ENCODE measurements around the gene DNASE2B. TPM values are rescaled to one million over a fixed set of nuclear protein-coding genes. Genes with fewer than 3 reads are reported as not detected.

Gene DNASE2B
- polyA plus RNA-seq, 1 donor (not counting 4 experiments of a cell fraction or from before 2014, with no cell fraction given) = not detected

- Histone ChIP-seq H3K4me3 (ENCODE audit: control insufficient read depth in 2 of 3, extremely low read depth in 1 of 3, insufficient read depth in 2 of 3, low read depth in 1 of 3, low read length in 3 of 3) (no peak overlapping the region), H3K4me2 (ENCODE audit: control insufficient read depth, extremely low read depth, insufficient read depth, low read depth, low read length) (no peak overlapping the region), H3K4me1 (ENCODE audit: control insufficient read depth, extremely low read depth, insufficient read depth, low read length) (no peaks in the 10 kb centered on the region), H2AFZ (ENCODE audit: control insufficient read depth, low read length) (no peak overlapping the region), H3K27me3 (ENCODE audit: control insufficient read depth, extremely low read depth, insufficient read depth, low read length) (no peaks in the 10 kb centered on the region), H4K20me1 (ENCODE audit: control insufficient read depth, extremely low read depth, insufficient read depth, low read length) (no peaks in the 10 kb centered on the region), H3K27ac (ENCODE audit: control insufficient read depth, insufficient read depth, low read length) (no peak overlapping the region), H3K79me2 (ENCODE audit: control insufficient read depth, insufficient read depth, low read length) (no peaks in the 10 kb centered on the region), H3K9me3 (ENCODE audit: control insufficient read depth, low read depth, low read length) (no peaks in the 10 kb centered on the region), H3K9ac (ENCODE audit: control insufficient read depth, extremely low read depth, insufficient read depth, low read length) (no peak overlapping the region), H3K36me3 (ENCODE audit: control insufficient read depth in 2 of 2, extremely low read depth in 1 of 2, insufficient read depth in 2 of 2, low read length in 2 of 2) (no peaks in the 10 kb centered on the region), H3K9me1 (ENCODE audit: control insufficient read depth, extremely low read depth, insufficient read depth, low read length) (no peaks in the 10 kb centered on the region)
- FAIRE-seq (no peak), DNase-seq (ENCODE audit: low read depth, low spot score) (no peak)
- TF ChIP-seq EZH2 (IDR thresholded peaks at IDR 0.05; ENCODE audit: low read length) = no peak
- dilution Hi-C loops (cut with MboI; ENCODE audit: extremely low pct_ligation_motif_present, low sequenced_read_pairs) = no loop called here
Measured at GRCh38 chr1:84350104-84350503, 48.2 kb upstream of the DNASE2B start.

GRCh38 chr1:84350550-84350949, 47.7 kb upstream of the DNASE2B start:
- no peaks in the 10 kb centered on the region for H3K27me3 ChIP-seq (ENCODE audit: control insufficient read depth, extremely low read depth, insufficient read depth, low read length)
- H3K9me3 ChIP-seq (ENCODE audit: control insufficient read depth, low read depth, low read length) = no peaks in the 10 kb centered on the region
- no peak for TF ChIP-seq EZH2 (IDR thresholded peaks at IDR 0.05; ENCODE audit: low read length)
- TF ChIP-seq, protein P1, sequence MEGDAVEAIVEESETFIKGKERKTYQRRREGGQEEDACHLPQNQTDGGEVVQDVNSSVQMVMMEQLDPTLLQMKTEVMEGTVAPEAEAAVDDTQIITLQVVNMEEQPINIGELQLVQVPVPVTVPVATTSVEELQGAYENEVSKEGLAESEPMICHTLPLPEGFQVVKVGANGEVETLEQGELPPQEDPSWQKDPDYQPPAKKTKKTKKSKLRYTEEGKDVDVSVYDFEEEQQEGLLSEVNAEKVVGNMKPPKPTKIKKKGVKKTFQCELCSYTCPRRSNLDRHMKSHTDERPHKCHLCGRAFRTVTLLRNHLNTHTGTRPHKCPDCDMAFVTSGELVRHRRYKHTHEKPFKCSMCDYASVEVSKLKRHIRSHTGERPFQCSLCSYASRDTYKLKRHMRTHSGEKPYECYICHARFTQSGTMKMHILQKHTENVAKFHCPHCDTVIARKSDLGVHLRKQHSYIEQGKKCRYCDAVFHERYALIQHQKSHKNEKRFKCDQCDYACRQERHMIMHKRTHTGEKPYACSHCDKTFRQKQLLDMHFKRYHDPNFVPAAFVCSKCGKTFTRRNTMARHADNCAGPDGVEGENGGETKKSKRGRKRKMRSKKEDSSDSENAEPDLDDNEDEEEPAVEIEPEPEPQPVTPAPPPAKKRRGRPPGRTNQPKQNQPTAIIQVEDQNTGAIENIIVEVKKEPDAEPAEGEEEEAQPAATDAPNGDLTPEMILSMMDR (optimal IDR thresholded peaks at IDR 0.05 in 1 of 3, IDR thresholded peaks at IDR 0.05 in 1 of 3, conservative IDR thresholded peaks at IDR 0.05 in 1 of 3; ENCODE audit: extremely low read depth in 1 of 3, insufficient read depth in 2 of 3, low read length in 3 of 3) = no peak
- no peaks in the 10 kb centered on the region for H4K20me1 ChIP-seq (ENCODE audit: control insufficient read depth, extremely low read depth, insufficient read depth, low read length)
- H3K4me1 ChIP-seq (ENCODE audit: control insufficient read depth, extremely low read depth, insufficient read depth, low read length) = no peaks in the 10 kb centered on the region
- H2AFZ ChIP-seq (ENCODE audit: control insufficient read depth, low read length) = no peak overlapping the region
- no peak overlapping the region for H3K4me3 ChIP-seq (ENCODE audit: control insufficient read depth in 2 of 3, extremely low read depth in 1 of 3, insufficient read depth in 2 of 3, low read depth in 1 of 3, low read length in 3 of 3)
- H3K36me3 ChIP-seq (ENCODE audit: control insufficient read depth in 2 of 2, extremely low read depth in 1 of 2, insufficient read depth in 2 of 2, low read length in 2 of 2) = no peaks in the 10 kb centered on the region
- no peak overlapping the region for H3K4me2 ChIP-seq (ENCODE audit: control insufficient read depth, extremely low read depth, insufficient read depth, low read depth, low read length)
- dilution Hi-C loops (cut with MboI; ENCODE audit: extremely low pct_ligation_motif_present, low sequenced_read_pairs) = no loop called here
- no peaks in the 10 kb centered on the region for H3K9me1 ChIP-seq (ENCODE audit: control insufficient read depth, extremely low read depth, insufficient read depth, low read length)
- H3K27ac ChIP-seq (ENCODE audit: control insufficient read depth, insufficient read depth, low read length) = no peak overlapping the region
- no peak overlapping the region for H3K9ac ChIP-seq (ENCODE audit: control insufficient read depth, extremely low read depth, insufficient read depth, low read length)
- no peak for DNase-seq (ENCODE audit: low read depth, low spot score)
- no peak for FAIRE-seq
- no peaks in the 10 kb centered on the region for H3K79me2 ChIP-seq (ENCODE audit: control insufficient read depth, insufficient read depth, low read length)
